PC-3 (cell line): Measurements from ENCODE around the gene GP9. TPM values are rescaled to one million over a fixed set of nuclear protein-coding genes. Genes with fewer than 3 reads are reported as not detected.
"Not testable (repeated sequence)": the region's sequence is repeated elsewhere in the genome, so short reads cannot be mapped to it uniquely, and the experiment has no call there.

Experiments
- ATAC-seq: fragments of 200-7000 bp; cut with Tn5 transposase; 2 replicates; pipeline ENCODE4 v1.9.1; 2020; ENCODE audit warnings: mild to moderate bottlenecking, moderate library complexity
- BruUV-seq: library from RNA; stranded (reverse); fragments of 400-500 nt; replicated peaks from 2 replicates; lab custom pipeline; 2021; lab: Mats Ljungman, UMichigan
- CTCF ChIA-PET: fragments of 300-600 bp; sonication (Branson Sonifier 250); formaldehyde crosslinking; loops from one replicate; lab custom pipeline; 2022; ENCODE audit warnings: antibody characterized with exemption; lab: Charles Lee
- POLR2A ChIA-PET: fragments of 300-600 bp; sonication (Branson Sonifier 250); formaldehyde crosslinking; loops from one replicate; lab custom pipeline; 2022; ENCODE audit warnings: antibody characterized with exemption; ENCODE audit not compliant: unreplicated experiment; lab: Charles Lee
- DNase-seq: peaks from one replicate; pipeline ENCODE4 v3.0.0-alpha.2; 2015
- H2AFZ ChIP-seq: fragments of 300-600 bp; sonication (generic); 2 replicates; pipeline ENCODE4 v1.6.0; 2016; ENCODE audit warnings: antibody characterized with exemption, low read length
- H3F3A ChIP-seq: fragments of 300-600 bp; sonication (generic); one replicate; pipeline ENCODE4 v1.6.0; 2017; ENCODE audit warnings: antibody characterized with exemption, low read length, control low read depth, mild to moderate bottlenecking; ENCODE audit not compliant: unreplicated experiment
- H3K27ac ChIP-seq: fragments of 300-600 bp; sonication (generic); 2 replicates; pipeline ENCODE4 v1.5.1; 2016; ENCODE audit warnings: mild to moderate bottlenecking, low read length
- H3K27me3 ChIP-seq: fragments of 300-600 bp; sonication (generic); 2 replicates; pipeline ENCODE4 v1.6.1; 2016; ENCODE audit warnings: low read length, mixed read lengths
- H3K36me3 ChIP-seq: fragments of 300-600 bp; sonication (generic); 2 replicates; pipeline ENCODE4 v1.6.1; 2016; ENCODE audit warnings: low read depth, mixed run types, low read length, mixed read lengths
- H3K4me1 ChIP-seq: fragments of 300-600 bp; sonication (generic); 2 replicates; pipeline ENCODE4 v1.5.1; 2016; ENCODE audit warnings: low read length; ENCODE audit not compliant: insufficient read depth
- H3K4me2 ChIP-seq: fragments of 300-600 bp; sonication (generic); 2 replicates; pipeline ENCODE4 v1.6.0; 2016; ENCODE audit warnings: low read length
- H3K4me3 ChIP-seq: fragments of 300-600 bp; sonication (generic); 2 replicates; pipeline ENCODE4 v1.5.1; 2016; ENCODE audit warnings: mild to moderate bottlenecking, low read length, mixed read lengths
- H3K79me2 ChIP-seq: fragments of 300-600 bp; sonication (generic); 2 replicates; pipeline ENCODE4 v1.6.1; 2017; ENCODE audit warnings: low read length, mixed read lengths
- H3K9ac ChIP-seq: fragments of 300-600 bp; sonication (generic); 2 replicates; pipeline ENCODE4 v1.6.0; 2016; ENCODE audit warnings: mild to moderate bottlenecking, low read length
- H3K9me2 ChIP-seq: fragments of 300-600 bp; sonication (generic); replicated peaks from 2 replicates; pipeline ENCODE4 v1.6.1; 2016; ENCODE audit warnings: mixed run types, low read length, mixed read lengths
- H3K9me3 ChIP-seq: fragments of 300-600 bp; sonication (generic); 2 replicates; pipeline ENCODE4 v1.6.1; 2016; ENCODE audit warnings: low read length, mixed read lengths
- H4K20me1 ChIP-seq: fragments of 300-600 bp; sonication (generic); 2 replicates; pipeline ENCODE4 v1.6.1; 2016; ENCODE audit warnings: low read length, mixed read lengths
- CTCF ChIP-seq: fragments of 300-600 bp; sonication (generic); conservative IDR thresholded peaks from 2 replicates; pipeline ENCODE4 v1.5.1; 2017; ENCODE audit warnings: antibody characterized with exemption, low read depth, mild to moderate bottlenecking, low read length
- EZH2 ChIP-seq: fragments of 300-600 bp; sonication (generic); IDR thresholded peaks from one replicate; pipeline ENCODE4 v1.6.1; 2017; ENCODE audit warnings: antibody characterized with exemption, mild to moderate bottlenecking, low read length; ENCODE audit not compliant: unreplicated experiment
- EZH2phosphoT487 ChIP-seq: fragments of 300-600 bp; sonication (generic); IDR thresholded peaks from 2 replicates; pipeline ENCODE4 v1.6.1; 2018; ENCODE audit warnings: mild to moderate bottlenecking, antibody characterized with exemption, low read length, borderline replicate concordance
- intact Hi-C: fragments of 100-400 bp; cut with micrococcal nuclease; formaldehyde crosslinking; loops from 2 replicates; pipeline ENCODE4 v1.9.0; 2023
- total RNA-seq: library from RNA; depleted of rRNA; stranded (reverse); fragments of >200 nt; gene quantifications from 2 replicates; pipeline ENCODE4 v1.2.3, GENCODE V29; 2014

GP9 gene
- total RNA-seq, 1 experiment from 2014 or later = not detected

- Histone ChIP-seq H3K9ac (no peak overlapping the region), H3K4me2 (no peak overlapping the region), H3F3A (no peaks in the 10 kb centered on the region), H3K9me2 (no peaks in the 10 kb centered on the region), H3K36me3 (no peaks in the 10 kb centered on the region), H3K9me3 (no peaks in the 10 kb centered on the region), H3K79me2 (no peaks in the 10 kb centered on the region), H4K20me1 (no peaks in the 10 kb centered on the region), H3K4me1 (no peaks in the 10 kb centered on the region), H3K27me3 (no peaks in the 10 kb centered on the region), H3K4me3 (no peak overlapping the region), H2AFZ (no peak overlapping the region), H3K27ac (no peak overlapping the region)
- ChIA-PET POLR2A (no interaction called here), CTCF (no interaction called here)
- intact Hi-C loops = no loop called here
- ATAC-seq = no peak
- no peak for DNase-seq
- TF ChIP-seq EZH2 (no peak), EZH2phosphoT487 (no peak), CTCF (no peak)
- BruUV-seq = no TSS peak
These were observed 5.1 kb downstream of the GP9 start for GRCh38 chr3:129065720-129066073.

GRCh38 chr3:129067719-129068118 is 7.1 kb downstream of the GP9 start:
- ATAC-seq = peak; percentile 42
- H3K9me3 ChIP-seq, H3F3A ChIP-seq, H3K4me2 ChIP-seq, H3K27me3 ChIP-seq, H3K4me1 ChIP-seq, H3K79me2 ChIP-seq, intact Hi-C loops, H2AFZ ChIP-seq, H3K27ac ChIP-seq, BruUV-seq, H3K9ac ChIP-seq, CTCF ChIA-PET, H3K9me2 ChIP-seq, H3K36me3 ChIP-seq, POLR2A ChIA-PET, H4K20me1 ChIP-seq, H3K4me3 ChIP-seq: not testable (repeated sequence)
- peak; percentile 29 for DNase-seq

- no TSS peak for BruUV-seq
- ATAC-seq (no peak), DNase-seq (no peak)
- no peaks in the 10 kb centered on the region for H4K20me1 ChIP-seq
- no peaks in the 10 kb centered on the region for H3K27me3 ChIP-seq
- no peaks in the 10 kb centered on the region for H3K4me1 ChIP-seq
- no peaks in the 10 kb centered on the region for H3K36me3 ChIP-seq
- TF ChIP-seq EZH2phosphoT487 (no peak), EZH2 (no peak), CTCF (no peak)
- H2AFZ ChIP-seq = no peak overlapping the region
- no peaks in the 10 kb centered on the region for H3K79me2 ChIP-seq
- H3K9ac ChIP-seq = no peak overlapping the region
- no peak overlapping the region for H3K4me2 ChIP-seq
- intact Hi-C loops = no loop called here
- H3K27ac ChIP-seq = no peak overlapping the region
- no peaks in the 10 kb centered on the region for H3F3A ChIP-seq
- no peaks in the 10 kb centered on the region for H3K9me3 ChIP-seq
- ChIA-PET CTCF (no interaction called here), POLR2A (no interaction called here)
- H3K4me3 ChIP-seq = no peak overlapping the region
- no peaks in the 10 kb centered on the region for H3K9me2 ChIP-seq
These were observed 7.8 kb downstream of the GP9 start for GRCh38 chr3:129068291-129068886.

- H3K4me1 ChIP-seq, H3F3A ChIP-seq, H3K27me3 ChIP-seq, DNase-seq, H3K9ac ChIP-seq, BruUV-seq, H2AFZ ChIP-seq, H3K79me2 ChIP-seq, ATAC-seq, H3K27ac ChIP-seq, CTCF ChIA-PET, H3K36me3 ChIP-seq, H4K20me1 ChIP-seq, H3K9me2 ChIP-seq, H3K4me2 ChIP-seq, H3K9me3 ChIP-seq, H3K4me3 ChIP-seq, intact Hi-C loops, POLR2A ChIA-PET: not testable (repeated sequence)
These were observed 8.9 kb downstream of the GP9 start for GRCh38 chr3:129069313-129070085.
